ENCODE data around the gene NOXA1. TPM values are rescaled to one million over a fixed set of nuclear protein-coding genes. Genes with fewer than 3 reads are reported as not detected.

The NOXA1 gene
- total and polyA plus RNA-seq, 9 of the 15 experiments (the other 6 are each of a cell fraction or from before 2014, with no cell fraction given): 0.07 to 1.2 (median 0.20) TPM; not detected in 4

- DNase-seq (ENCODE audit: extremely low read depth in 1 of 4, low spot score in 3 of 4): no peak
- in situ Hi-C loops (cut with MboI): no loop called here
- FAIRE-seq: no peak
- H3K9me1 ChIP-seq (ENCODE audit: control insufficient read depth, insufficient read depth, low read length): no peaks in the 10 kb centered on the region
- H3K9me3 ChIP-seq (replicated peaks; ENCODE audit: control insufficient read depth, insufficient read depth, low read depth, low read length): no peaks in the 10 kb centered on the region
- no peak overlapping the region for H3K4me3 ChIP-seq
- no peak overlapping the region for H2AFZ ChIP-seq (ENCODE audit: low read depth, low read length)
- TF ChIP-seq CEBPZ (IDR thresholded peaks at IDR 0.05; ENCODE audit: borderline replicate concordance, low read depth, low read length) (no peak), POLR3G (IDR thresholded peaks at IDR 0.05; ENCODE audit: extremely low read depth, insufficient read length, insufficient replicate concordance) (no peak), TAF15 (IDR thresholded peaks at IDR 0.05; ENCODE audit: low read depth, low read length) (no peak), HMGN3 (IDR thresholded peaks at IDR 0.05; ENCODE audit: borderline replicate concordance, extremely low read depth, insufficient read length, low read depth, low read length) (no peak), FIP1L1 (IDR thresholded peaks at IDR 0.05; ENCODE audit: low read depth, low read length, poor library complexity, severe bottlenecking) (no peak), MTF1 (CRISPR knock-in tag; IDR thresholded peaks at IDR 0.05; ENCODE audit: borderline replicate concordance) (no peak), MAFF (IDR thresholded peaks at IDR 0.05; ENCODE audit: low read length) (no peak), ZNF707 (CRISPR knock-in tag; conservative IDR thresholded peaks at IDR 0.05) (no peak)
- TF ChIP-seq, protein P1, sequence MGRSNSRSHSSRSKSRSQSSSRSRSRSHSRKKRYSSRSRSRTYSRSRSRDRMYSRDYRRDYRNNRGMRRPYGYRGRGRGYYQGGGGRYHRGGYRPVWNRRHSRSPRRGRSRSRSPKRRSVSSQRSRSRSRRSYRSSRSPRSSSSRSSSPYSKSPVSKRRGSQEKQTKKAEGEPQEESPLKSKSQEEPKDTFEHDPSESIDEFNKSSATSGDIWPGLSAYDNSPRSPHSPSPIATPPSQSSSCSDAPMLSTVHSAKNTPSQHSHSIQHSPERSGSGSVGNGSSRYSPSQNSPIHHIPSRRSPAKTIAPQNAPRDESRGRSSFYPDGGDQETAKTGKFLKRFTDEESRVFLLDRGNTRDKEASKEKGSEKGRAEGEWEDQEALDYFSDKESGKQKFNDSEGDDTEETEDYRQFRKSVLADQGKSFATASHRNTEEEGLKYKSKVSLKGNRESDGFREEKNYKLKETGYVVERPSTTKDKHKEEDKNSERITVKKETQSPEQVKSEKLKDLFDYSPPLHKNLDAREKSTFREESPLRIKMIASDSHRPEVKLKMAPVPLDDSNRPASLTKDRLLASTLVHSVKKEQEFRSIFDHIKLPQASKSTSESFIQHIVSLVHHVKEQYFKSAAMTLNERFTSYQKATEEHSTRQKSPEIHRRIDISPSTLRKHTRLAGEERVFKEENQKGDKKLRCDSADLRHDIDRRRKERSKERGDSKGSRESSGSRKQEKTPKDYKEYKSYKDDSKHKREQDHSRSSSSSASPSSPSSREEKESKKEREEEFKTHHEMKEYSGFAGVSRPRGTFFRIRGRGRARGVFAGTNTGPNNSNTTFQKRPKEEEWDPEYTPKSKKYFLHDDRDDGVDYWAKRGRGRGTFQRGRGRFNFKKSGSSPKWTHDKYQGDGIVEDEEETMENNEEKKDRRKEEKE (IDR thresholded peaks at IDR 0.05; ENCODE audit: borderline replicate concordance in 1 of 2, control insufficient read depth in 1 of 2, low read depth in 2 of 2, low read length in 1 of 2): no peak
- TF ChIP-seq, protein P2, sequence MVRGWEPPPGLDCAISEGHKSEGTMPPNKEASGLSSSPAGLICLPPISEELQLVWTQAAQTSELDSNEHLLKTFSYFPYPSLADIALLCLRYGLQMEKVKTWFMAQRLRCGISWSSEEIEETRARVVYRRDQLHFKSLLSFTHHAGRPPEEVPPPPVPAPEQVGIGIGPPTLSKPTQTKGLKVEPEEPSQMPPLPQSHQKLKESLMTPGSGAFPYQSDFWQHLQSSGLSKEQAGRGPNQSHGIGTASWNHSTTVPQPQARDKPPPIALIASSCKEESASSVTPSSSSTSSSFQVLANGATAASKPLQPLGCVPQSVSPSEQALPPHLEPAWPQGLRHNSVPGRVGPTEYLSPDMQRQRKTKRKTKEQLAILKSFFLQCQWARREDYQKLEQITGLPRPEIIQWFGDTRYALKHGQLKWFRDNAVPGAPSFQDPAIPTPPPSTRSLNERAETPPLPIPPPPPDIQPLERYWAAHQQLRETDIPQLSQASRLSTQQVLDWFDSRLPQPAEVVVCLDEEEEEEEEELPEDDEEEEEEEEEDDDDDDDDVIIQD (CRISPR knock-in tag; IDR thresholded peaks at IDR 0.05): no peak
- ChIA-PET CTCF (ENCODE audit: low intra/inter-chr PET ratio) (no interaction called here), POLR2A (no interaction called here)
- no peaks in the 10 kb centered on the region for H3K27me3 ChIP-seq (ENCODE audit: control insufficient read depth in 2 of 2, insufficient read depth in 2 of 2, low read length in 2 of 2)
- no peak overlapping the region for H3K4me2 ChIP-seq (ENCODE audit: insufficient read depth, low read length)
- H3K27ac ChIP-seq (ENCODE audit: extremely low read depth, low read depth, low read length): no peak overlapping the region
- 89% methylated on average over 5 of the region's 5 CpGs for WGBS (ENCODE audit: insufficient coverage, low coverage, missing lambda C conversion rate)
- BruUV-seq (replicated peaks): no TSS peak
- H3K4me1 ChIP-seq (replicated peaks in 1 of 2; ENCODE audit: control insufficient read depth in 2 of 2, insufficient read depth in 2 of 2, low read length in 2 of 2): peaks cover 20 to 59% of the 10 kb centered on the region in 2 experiments
- ATAC-seq: no peak
- H3K9ac ChIP-seq (ENCODE audit: insufficient read depth in 1 of 2, low read depth in 2 of 2, low read length in 2 of 2): no peak overlapping the region
- H3K36me3 ChIP-seq (ENCODE audit: control insufficient read depth, insufficient read depth, low read length): peaks cover 4% of the 10 kb centered on the region; the same call in 2 of the 3 replicates
- peaks cover 64% of the 10 kb centered on the region for H3K79me2 ChIP-seq (ENCODE audit: control insufficient read depth, insufficient read depth, low read length)
- intact Hi-C loops (cut with micrococcal nuclease): no loop called here
- H4K20me1 ChIP-seq (replicated peaks; ENCODE audit: control insufficient read depth, insufficient read depth, low read length): no peaks in the 10 kb centered on the region
Observed at GRCh38 chr9:137415451-137415850, 7.7 kb upstream of the NOXA1 start.
